Fibroblast of mammary gland (primary cell): ENCODE measurements around the gene KCNT1.

Experiments used
- DNase-seq: peaks from one replicate; pipeline ENCODE4 v3.0.0-alpha.2; 2010; ENCODE audit warnings: low read depth
- H3K4me3 ChIP-seq: 2 replicates; pipeline ENCODE4 v1.5.1; 2011; ENCODE audit warnings: low read depth, mild to moderate bottlenecking, low read length, moderate library complexity; ENCODE audit not compliant: control insufficient read depth
- TF ChIP-seq, protein P1 (sequence below): conservative IDR thresholded peaks from 2 replicates; pipeline ENCODE4 v1.5.1; 2011; ENCODE audit warnings: low read depth, low read length, inconsistent platforms; ENCODE audit not compliant: control insufficient read depth, insufficient read depth

The KCNT1 gene

DNA sequence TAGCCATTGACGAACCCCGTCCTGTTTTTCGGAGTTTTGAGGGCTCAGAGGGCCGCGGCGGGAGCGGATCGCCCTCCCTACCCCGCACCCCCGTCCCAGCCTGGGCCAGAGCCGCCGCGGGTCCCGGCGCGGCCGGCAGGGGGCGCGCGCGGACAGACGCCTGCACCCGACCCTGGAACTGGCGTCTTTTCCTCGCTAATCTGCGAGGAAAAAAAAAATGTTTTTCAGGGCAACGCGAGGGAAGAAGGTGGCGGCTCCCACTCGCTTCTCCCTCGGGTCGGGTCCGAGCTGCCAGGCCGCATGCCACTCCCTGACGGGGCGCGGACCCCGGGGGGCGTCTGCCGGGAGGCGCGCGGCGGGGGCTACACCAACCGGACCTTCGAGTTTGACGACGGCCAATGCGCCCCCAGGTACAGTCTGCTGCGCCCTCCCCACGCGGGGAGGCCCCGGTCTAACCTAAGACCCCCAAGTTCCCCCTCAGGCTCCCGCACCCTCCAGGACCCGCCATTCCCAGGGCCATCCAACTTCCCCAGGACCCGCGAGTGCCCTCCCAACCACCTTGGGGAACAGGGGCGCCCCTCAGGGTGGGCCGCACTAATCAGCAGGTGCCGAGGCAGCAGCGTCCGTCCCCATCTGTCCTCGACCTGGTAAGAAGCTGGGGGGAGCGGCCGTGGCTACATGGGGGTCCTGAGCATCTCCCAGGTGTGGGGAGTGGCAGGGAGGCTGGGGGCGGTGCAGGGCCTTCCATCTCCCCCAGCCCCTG, at the start of gene KCNT1:
KCNT1 (plus strand) TSS at position 227 of the 763 bp plus-strand sequence; CDS start at position 301, 74 bp downstream.
- H3K4me3 ChIP-seq = no peak within 1 kb of the TSS
- TF ChIP-seq, protein P1, sequence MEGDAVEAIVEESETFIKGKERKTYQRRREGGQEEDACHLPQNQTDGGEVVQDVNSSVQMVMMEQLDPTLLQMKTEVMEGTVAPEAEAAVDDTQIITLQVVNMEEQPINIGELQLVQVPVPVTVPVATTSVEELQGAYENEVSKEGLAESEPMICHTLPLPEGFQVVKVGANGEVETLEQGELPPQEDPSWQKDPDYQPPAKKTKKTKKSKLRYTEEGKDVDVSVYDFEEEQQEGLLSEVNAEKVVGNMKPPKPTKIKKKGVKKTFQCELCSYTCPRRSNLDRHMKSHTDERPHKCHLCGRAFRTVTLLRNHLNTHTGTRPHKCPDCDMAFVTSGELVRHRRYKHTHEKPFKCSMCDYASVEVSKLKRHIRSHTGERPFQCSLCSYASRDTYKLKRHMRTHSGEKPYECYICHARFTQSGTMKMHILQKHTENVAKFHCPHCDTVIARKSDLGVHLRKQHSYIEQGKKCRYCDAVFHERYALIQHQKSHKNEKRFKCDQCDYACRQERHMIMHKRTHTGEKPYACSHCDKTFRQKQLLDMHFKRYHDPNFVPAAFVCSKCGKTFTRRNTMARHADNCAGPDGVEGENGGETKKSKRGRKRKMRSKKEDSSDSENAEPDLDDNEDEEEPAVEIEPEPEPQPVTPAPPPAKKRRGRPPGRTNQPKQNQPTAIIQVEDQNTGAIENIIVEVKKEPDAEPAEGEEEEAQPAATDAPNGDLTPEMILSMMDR = peak; percentile 17
- DNase-seq = peak; percentile 17

DNA sequence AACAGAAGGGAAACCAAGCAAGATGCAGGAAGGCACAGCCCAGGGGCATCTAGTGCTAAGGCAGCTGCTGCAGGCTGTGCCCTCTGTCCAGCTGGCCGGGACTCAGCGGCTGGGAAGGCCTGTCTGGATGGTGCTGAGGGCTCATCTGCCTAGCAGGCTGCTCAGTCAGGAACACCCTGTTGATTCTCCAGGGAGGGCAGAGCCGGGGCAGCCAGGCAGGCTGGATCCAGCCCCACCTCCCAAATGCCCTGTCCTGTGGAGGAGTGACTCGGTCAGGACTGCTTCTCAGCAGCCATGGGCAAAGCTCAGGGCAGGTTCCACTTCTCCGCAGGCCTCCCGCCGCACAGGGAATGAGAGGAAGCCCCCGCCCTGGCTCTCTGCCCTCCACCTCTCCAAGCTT, 46.7 kb upstream of the KCNT1 start:
- H3K4me3 ChIP-seq = no peak overlapping the region
- TF ChIP-seq, protein P1 = no peak
- DNase-seq = no peak

DNA sequence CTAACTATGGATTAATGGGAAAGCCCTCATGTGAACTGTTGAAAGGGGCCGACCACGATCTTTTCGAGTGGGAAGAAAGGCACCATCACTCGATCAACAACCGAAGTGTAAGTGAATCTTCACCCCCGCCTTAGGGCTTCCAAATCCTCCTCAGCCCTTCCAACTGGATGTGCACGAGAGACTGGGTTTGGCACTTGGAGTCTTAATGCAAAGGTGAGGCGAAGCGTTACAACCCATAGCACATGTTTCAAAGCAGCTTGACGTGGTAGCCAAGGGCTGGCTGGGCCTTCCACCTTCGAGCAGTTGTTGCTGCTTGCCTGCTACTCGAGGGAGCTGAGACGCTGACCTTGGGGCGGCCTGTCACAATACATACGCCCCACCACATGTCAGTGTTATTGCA, 44.6 kb upstream of the KCNT1 start:
- TF ChIP-seq, protein P1 = no peak
- no peak overlapping the region for H3K4me3 ChIP-seq
- no peak for DNase-seq

DNA sequence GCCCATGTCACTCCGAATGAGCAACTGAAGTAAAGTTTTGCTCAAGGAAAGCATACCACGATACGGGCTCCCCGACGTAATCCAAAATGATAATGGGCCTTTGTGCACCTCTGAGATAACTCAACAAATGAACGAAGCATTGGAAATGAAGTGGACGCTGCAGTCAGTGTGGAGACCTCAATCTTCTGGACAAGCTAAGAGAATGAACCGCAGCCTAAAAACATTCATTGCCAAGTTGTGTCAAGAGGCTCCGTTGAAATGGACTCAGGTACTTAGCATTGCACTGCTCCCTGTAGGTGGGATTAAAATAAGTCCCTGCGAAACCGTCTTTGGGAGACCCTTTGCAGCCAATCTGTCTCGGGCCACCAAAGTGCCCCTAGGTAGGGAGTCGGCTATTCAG, 42.7 kb upstream of the KCNT1 start:
- TF ChIP-seq, protein P1 = no peak
- no peak for DNase-seq
- H3K4me3 ChIP-seq = no peak overlapping the region

DNA sequence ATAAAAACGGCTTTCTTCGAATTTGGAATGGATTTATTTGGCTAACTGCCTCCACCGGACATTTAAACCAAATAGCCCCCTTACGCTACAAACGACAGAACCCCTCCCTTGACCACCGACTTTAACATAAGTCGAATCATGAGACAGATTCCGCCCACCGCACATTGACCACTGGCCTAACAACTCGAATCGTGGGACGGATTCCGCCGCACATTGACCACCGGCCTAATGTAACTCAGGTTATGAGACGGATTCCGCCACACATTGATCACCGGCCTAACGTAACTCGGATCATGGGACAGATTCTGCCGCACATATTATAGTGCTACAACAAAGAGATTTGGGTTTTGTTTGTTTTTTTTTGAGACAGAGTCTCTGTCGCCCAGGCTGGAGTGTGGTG, 41.6 kb upstream of the KCNT1 start:
- TF ChIP-seq, protein P1 = no peak
- DNase-seq = no peak
- H3K4me3 ChIP-seq = no peak overlapping the region

DNA sequence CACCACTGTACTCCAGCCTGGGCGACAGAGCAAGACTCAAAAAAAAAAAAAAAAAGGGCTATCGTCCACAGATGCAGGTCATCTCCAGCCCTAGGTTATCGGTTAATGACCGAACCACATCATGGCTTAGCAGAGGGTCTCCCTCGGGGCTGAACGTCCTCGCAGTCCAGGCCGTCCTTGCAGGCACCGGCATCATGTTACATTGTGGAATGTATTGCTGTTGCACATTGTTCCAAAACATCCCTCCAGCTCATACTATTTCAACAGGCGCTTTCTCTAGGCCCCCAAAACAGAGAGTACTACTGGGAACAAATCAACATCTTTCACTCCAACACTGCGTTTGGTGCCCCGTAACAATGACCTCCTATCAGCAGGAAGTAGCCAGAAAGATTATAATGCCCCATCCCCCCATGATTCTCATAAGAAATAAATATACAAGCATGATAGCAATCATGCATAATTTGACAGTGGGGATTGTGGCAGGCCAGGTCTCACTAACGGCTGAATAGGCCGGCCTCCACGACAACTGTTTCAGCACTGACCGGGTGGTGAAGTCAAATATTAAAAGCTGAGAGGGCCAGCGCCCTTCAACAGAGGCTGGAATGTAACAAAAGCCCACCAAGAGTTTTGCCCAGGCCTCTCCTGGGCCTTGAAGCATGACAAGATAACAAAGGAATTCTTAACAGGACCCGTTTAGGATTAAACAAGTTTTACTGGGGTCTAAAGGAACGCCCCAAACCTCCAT, 40.0 kb upstream of the KCNT1 start:
- H3K4me3 ChIP-seq = no peak overlapping the region
- TF ChIP-seq, protein P1 = no peak
- DNase-seq = no peak
